Endothelial cell (in vitro differentiated cells): Measurements from ENCODE around the gene YWHAQ. TPM values are rescaled to one million over a fixed set of nuclear protein-coding genes. Genes with fewer than 3 reads are reported as not detected.
A peak's percentile ranks its signal among the peaks of the same experiment; 100 is the strongest.

ENCODE experiments used
- DNase-seq: peaks from one replicate; pipeline ENCODE4 v3.0.0; 2021; ENCODE audit warnings: low spot score
- H3K27ac Mint-ChIP-seq: one replicate; pipeline ENCODE4 v1.8.0; 2021; ENCODE audit warnings: mixed read lengths, inconsistent platforms; ENCODE audit not compliant: unreplicated experiment
- H3K27me3 Mint-ChIP-seq: one replicate; pipeline ENCODE4 v1.8.0; 2021; ENCODE audit warnings: mild to moderate bottlenecking, moderate library complexity, mixed read lengths, inconsistent platforms; ENCODE audit not compliant: unreplicated experiment
- H3K36me3 Mint-ChIP-seq: one replicate; pipeline ENCODE4 v1.8.0; 2021; ENCODE audit warnings: mild to moderate bottlenecking, low read depth, mixed read lengths, inconsistent platforms; ENCODE audit not compliant: unreplicated experiment
- H3K4me1 Mint-ChIP-seq: one replicate; pipeline ENCODE4 v1.8.0; 2021; ENCODE audit warnings: mild to moderate bottlenecking, mixed read lengths, inconsistent platforms; ENCODE audit not compliant: unreplicated experiment
- H3K4me3 Mint-ChIP-seq: one replicate; pipeline ENCODE4 v1.8.0; 2021; ENCODE audit warnings: mild to moderate bottlenecking, mixed read lengths, inconsistent platforms; ENCODE audit not compliant: unreplicated experiment
- H3K9me3 Mint-ChIP-seq: one replicate; pipeline ENCODE4 v1.8.0; 2021; ENCODE audit warnings: mixed read lengths, inconsistent platforms; ENCODE audit not compliant: unreplicated experiment
- total RNA-seq: library from RNA; stranded (reverse); fragmentation: NEBNext Ultra II Directional; extraction: Animal tissue kit (Norgen Biotek cat#: 25700); gene quantifications from one replicate; pipeline ENCODE4 v1.2.1, GENCODE V29; 2021; ENCODE audit not compliant: unreplicated experiment
- TF ChIP-seq, protein P1 (sequence below): fragments of 200-600 bp; sonication (generic); IDR thresholded peaks from one replicate; pipeline ENCODE4 v1.5.0; 2021; ENCODE audit warnings: antibody characterized with exemption; ENCODE audit not compliant: unreplicated experiment

Gene YWHAQ
- total RNA-seq, 1 donor from 2014 or later = 268 TPM

DNA sequence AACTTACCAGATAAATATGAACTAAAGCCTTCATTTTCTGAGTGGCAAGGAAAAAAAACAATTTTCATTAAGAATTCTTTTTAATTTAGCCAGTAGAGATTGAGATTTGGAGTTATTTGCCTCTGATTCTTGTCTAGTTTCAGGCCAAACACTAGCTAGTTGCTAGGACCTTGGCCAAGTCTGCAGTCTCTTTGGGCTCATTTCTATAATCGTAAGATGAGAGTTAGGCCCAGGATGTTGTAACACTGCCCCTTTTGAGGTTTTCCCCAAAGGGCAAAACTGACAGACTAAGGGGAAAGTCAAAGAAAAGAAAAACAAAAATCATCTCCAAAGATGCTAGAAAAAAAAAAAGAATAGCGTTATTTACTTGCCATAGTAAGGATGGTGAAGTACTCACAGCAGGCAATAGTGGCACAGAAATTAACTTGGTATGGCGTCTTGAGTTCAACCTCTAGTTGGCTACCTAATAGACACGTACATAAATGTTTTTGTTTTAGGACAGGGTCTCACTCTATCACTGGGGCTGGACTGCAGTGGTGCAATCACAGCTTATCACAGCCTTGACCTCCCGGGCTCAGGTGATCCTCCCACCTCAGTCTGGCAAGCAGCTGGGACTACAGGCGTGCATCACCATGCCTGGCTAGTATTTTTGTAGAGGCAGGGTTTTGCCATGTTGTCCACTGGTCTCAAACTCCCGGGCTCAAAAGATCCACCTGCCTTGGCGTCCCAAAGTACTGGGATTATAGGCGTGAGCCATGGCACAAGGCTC, 52.1 kb downstream of the YWHAQ start:
- no peak overlapping the region for H3K27ac Mint-ChIP-seq
- DNase-seq = no peak
- H3K4me1 Mint-ChIP-seq = peaks cover 11% of the 10 kb centered on the region
- no peaks in the 10 kb centered on the region for H3K9me3 Mint-ChIP-seq
- TF ChIP-seq, protein P1, sequence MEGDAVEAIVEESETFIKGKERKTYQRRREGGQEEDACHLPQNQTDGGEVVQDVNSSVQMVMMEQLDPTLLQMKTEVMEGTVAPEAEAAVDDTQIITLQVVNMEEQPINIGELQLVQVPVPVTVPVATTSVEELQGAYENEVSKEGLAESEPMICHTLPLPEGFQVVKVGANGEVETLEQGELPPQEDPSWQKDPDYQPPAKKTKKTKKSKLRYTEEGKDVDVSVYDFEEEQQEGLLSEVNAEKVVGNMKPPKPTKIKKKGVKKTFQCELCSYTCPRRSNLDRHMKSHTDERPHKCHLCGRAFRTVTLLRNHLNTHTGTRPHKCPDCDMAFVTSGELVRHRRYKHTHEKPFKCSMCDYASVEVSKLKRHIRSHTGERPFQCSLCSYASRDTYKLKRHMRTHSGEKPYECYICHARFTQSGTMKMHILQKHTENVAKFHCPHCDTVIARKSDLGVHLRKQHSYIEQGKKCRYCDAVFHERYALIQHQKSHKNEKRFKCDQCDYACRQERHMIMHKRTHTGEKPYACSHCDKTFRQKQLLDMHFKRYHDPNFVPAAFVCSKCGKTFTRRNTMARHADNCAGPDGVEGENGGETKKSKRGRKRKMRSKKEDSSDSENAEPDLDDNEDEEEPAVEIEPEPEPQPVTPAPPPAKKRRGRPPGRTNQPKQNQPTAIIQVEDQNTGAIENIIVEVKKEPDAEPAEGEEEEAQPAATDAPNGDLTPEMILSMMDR = no peak
- H3K36me3 Mint-ChIP-seq = peaks cover 3% of the 10 kb centered on the region
- H3K27me3 Mint-ChIP-seq = no peaks in the 10 kb centered on the region
- H3K4me3 Mint-ChIP-seq = no peak overlapping the region

DNA sequence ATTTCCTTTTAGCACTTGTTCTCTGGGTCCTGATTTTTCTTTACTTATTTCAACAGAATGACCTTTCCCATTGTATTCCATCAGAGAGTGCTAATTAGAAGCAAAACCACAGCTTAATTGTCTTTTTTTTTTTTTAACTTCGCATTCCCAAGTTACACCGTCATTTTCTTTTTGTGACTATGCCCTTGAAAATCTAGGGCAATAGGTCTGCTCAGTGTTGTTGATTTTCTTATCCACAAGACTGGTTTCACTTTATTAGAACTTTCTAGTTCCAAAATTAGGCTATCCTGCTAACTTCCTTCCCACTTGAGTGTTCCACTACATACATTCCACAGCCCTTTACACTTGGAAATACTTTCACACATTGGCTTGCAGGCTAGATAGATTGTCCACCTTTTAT, 56.5 kb downstream of the YWHAQ start:
- Mint-ChIP-seq H3K4me3 (no peak overlapping the region), H3K27ac (peak overlapping the region; percentile 61), H3K27me3 (no peaks in the 10 kb centered on the region), H3K4me1 (peaks cover 15% of the 10 kb centered on the region), H3K36me3 (peaks cover 4% of the 10 kb centered on the region), H3K9me3 (no peaks in the 10 kb centered on the region)
- no peak for DNase-seq
- TF ChIP-seq, protein P1 = no peak

- H3K4me1 Mint-ChIP-seq = peaks cover 15% of the 10 kb centered on the region
- no peak for DNase-seq
- H3K36me3 Mint-ChIP-seq = peaks cover 4% of the 10 kb centered on the region
- no peak overlapping the region for H3K4me3 Mint-ChIP-seq
- no peak overlapping the region for H3K27ac Mint-ChIP-seq
- H3K27me3 Mint-ChIP-seq = no peaks in the 10 kb centered on the region
- no peaks in the 10 kb centered on the region for H3K9me3 Mint-ChIP-seq
- TF ChIP-seq, protein P1 = peak; percentile 30
These were observed 57.0 kb downstream of the YWHAQ start for GRCh38 chr2:9573840-9574239.

DNA sequence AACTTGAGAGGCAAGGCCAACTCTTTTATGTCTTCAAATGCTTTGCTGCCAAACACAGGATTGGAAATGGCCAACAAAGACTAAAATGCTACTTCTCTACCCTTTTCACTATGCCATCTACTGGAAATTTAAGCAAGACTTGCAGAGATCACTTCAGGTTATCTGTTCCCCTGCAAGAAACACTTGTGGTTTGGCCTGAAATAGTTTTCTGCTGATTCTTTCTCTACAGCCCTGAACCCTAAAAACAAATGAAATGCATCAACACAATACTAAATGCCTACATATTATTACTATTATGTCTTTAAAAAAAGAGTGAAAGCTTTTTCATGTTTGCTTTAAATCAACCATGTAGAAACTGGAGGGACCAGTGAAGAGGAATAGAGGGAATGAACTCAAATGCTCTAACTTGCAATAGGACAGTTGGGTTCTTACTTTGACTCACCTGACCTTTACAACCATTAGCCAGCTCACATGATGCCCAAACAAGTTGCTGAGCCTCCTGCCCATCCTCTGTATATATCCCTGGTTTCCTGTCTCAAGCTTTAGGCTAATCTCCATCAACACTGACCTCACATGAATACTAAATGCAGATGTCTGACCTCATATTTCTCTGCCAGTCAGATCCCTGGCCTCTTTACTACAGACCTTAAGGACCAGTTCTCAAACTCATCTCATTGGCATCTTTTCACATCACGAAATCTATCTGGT, 57.6 kb downstream of the YWHAQ start:
- DNase-seq = no peak
- H3K9me3 Mint-ChIP-seq = no peaks in the 10 kb centered on the region
- H3K4me1 Mint-ChIP-seq = peaks cover 15% of the 10 kb centered on the region
- no peak overlapping the region for H3K4me3 Mint-ChIP-seq
- no peak overlapping the region for H3K27ac Mint-ChIP-seq
- H3K36me3 Mint-ChIP-seq = peaks cover 4% of the 10 kb centered on the region
- TF ChIP-seq, protein P1 = no peak
- H3K27me3 Mint-ChIP-seq = no peaks in the 10 kb centered on the region
